Liver (tissue), 9 donors: ENCODE data around the gene PROZ. TPM values are rescaled to one million over a fixed set of nuclear protein-coding genes. Genes with fewer than 3 reads are reported as not detected.

Experiments
- DNase-seq: peaks from one replicate; pipeline ENCODE4 v3.0.0-alpha.2; 2017; ENCODE audit warnings: low spot score
- H3K27ac ChIP-seq, 2 donors: one replicate each; pipeline ENCODE4 v1.7.0; 2013; ENCODE audit warnings: inconsistent platforms in 2 of 2, low read length in 2 of 2, control low read depth in 1 of 2, low read depth in 1 of 2, mild to moderate bottlenecking in 1 of 2
- H3K27me3 ChIP-seq, 4 donors: one replicate each; pipeline versions ENCODE4 v1.6.1 to v1.7.0; 2013; ENCODE audit warnings: low read length in 3 of 4, inconsistent platforms in 1 of 4, mild to moderate bottlenecking in 1 of 4, moderate library complexity in 1 of 4; ENCODE audit not compliant: control insufficient read depth in 4 of 4, insufficient read depth in 4 of 4
- H3K36me3 ChIP-seq, 4 donors: one replicate each; pipeline versions ENCODE4 v1.6.1 to v1.7.0; 2013; ENCODE audit warnings: low read length in 3 of 4, mild to moderate bottlenecking in 3 of 4, low read depth in 1 of 4, moderate library complexity in 1 of 4; ENCODE audit not compliant: control insufficient read depth in 4 of 4, insufficient read depth in 3 of 4
- H3K4me1 ChIP-seq, 4 donors: one replicate each; pipeline versions ENCODE4 v1.6.1 to v1.7.0; 2013; ENCODE audit warnings: low read length in 3 of 4, mild to moderate bottlenecking in 3 of 4, moderate library complexity in 1 of 4; ENCODE audit not compliant: control insufficient read depth in 4 of 4, insufficient read depth in 4 of 4
- H3K4me3 ChIP-seq, 3 donors: one replicate each; pipeline versions ENCODE4 v1.6.1 to v1.7.0; 2013; ENCODE audit warnings: low read length in 3 of 3, control low read depth in 1 of 3, low read depth in 1 of 3, mild to moderate bottlenecking in 1 of 3
- H3K9ac ChIP-seq, 2 donors: one replicate each; pipeline ENCODE4 v1.7.0; 2013; ENCODE audit warnings: low read length in 2 of 2, mild to moderate bottlenecking in 2 of 2, moderate library complexity in 2 of 2, control low read depth in 1 of 2, low read depth in 1 of 2
- H3K9me3 ChIP-seq, 4 donors: one replicate each; pipeline versions ENCODE4 v1.6.1 to v1.7.0; 2013; ENCODE audit warnings: low read length in 3 of 4; ENCODE audit not compliant: control insufficient read depth in 4 of 4
- ATF3 ChIP-seq: IDR thresholded peaks from 2 replicates; pipeline ENCODE4 v1.6.1; 2016; ENCODE audit warnings: antibody characterized with exemption
- CTCF ChIP-seq: fragments of 150-350 bp; IDR thresholded peaks from 2 replicates; pipeline ENCODE4 v1.5.1; 2017; ENCODE audit warnings: improper control_type of control experiment, low read depth, low read length; ENCODE audit not compliant: missing input control
- EGR1 ChIP-seq, 2 donors: IDR thresholded peaks; 2 replicates each; pipeline ENCODE4 v1.6.1; 2016 to 2018; ENCODE audit warnings: antibody characterized with exemption in 2 of 2, low read depth in 2 of 2
- FOXA1 ChIP-seq: IDR thresholded peaks from 2 replicates; pipeline ENCODE4 v1.6.1; 2016; ENCODE audit warnings: antibody characterized with exemption
- FOXA2 ChIP-seq: IDR thresholded peaks from 2 replicates; pipeline ENCODE4 v1.6.1; 2016; ENCODE audit warnings: antibody characterized with exemption
- GABPA ChIP-seq, 2 donors: IDR thresholded peaks in 1 of 2; conservative IDR thresholded peaks in 1 of 2; 2 replicates each; pipeline ENCODE4 v1.6.1; 2016; ENCODE audit warnings: antibody characterized with exemption in 2 of 2, mild to moderate bottlenecking in 1 of 2, moderate library complexity in 1 of 2
- HNF4A ChIP-seq, 2 donors: conservative IDR thresholded peaks; 2 replicates each; pipeline ENCODE4 v1.6.1; 2016; ENCODE audit warnings: antibody characterized with exemption in 2 of 2, mild to moderate bottlenecking in 2 of 2
- HNF4G ChIP-seq: IDR thresholded peaks from 2 replicates; pipeline ENCODE4 v1.6.1; 2016; ENCODE audit warnings: antibody characterized with exemption
- JUND ChIP-seq, 2 donors: IDR thresholded peaks; 2 replicates each; pipeline ENCODE4 v1.6.1; 2016; ENCODE audit warnings: antibody characterized with exemption in 2 of 2
- MAX ChIP-seq: IDR thresholded peaks from 2 replicates; pipeline ENCODE4 v1.6.1; 2016; ENCODE audit warnings: antibody characterized with exemption
- NR2F2 ChIP-seq: IDR thresholded peaks from 2 replicates; pipeline ENCODE4 v1.6.1; 2016; ENCODE audit warnings: antibody characterized with exemption
- RAD21 ChIP-seq, 2 donors: IDR thresholded peaks; 2 replicates each; pipeline ENCODE4 v1.6.1; 2016; ENCODE audit warnings: antibody characterized with exemption in 2 of 2, mild to moderate bottlenecking in 2 of 2
- RXRA ChIP-seq, 2 donors: IDR thresholded peaks; 2 replicates each; pipeline ENCODE4 v1.6.1; 2017 to 2018; ENCODE audit warnings: antibody characterized with exemption in 2 of 2, mild to moderate bottlenecking in 1 of 2
- SP1 ChIP-seq: IDR thresholded peaks from 2 replicates; pipeline ENCODE4 v1.6.1; 2018; ENCODE audit warnings: antibody characterized with exemption, mild to moderate bottlenecking
- TAF1 ChIP-seq: conservative IDR thresholded peaks from 2 replicates; pipeline ENCODE4 v1.6.1; 2016; ENCODE audit warnings: antibody characterized with exemption, mild to moderate bottlenecking
- YY1 ChIP-seq: IDR thresholded peaks from 2 replicates; pipeline ENCODE4 v1.6.1; 2016; ENCODE audit warnings: antibody characterized with exemption, mild to moderate bottlenecking
- WGBS: extraction: QIAGEN DNeasy Blood & Tissue Kit; methylation state at CpG from one replicate; pipeline ENCODE4 v1.1.7; 2013; 5-methylcytosine and 5-hydroxymethylcytosine counted together
- polyA plus RNA-seq, 2 donors: library from polyadenylated mRNA; stranded (reverse) in 1 of 2; unstranded in 1 of 2; fragments of 200-250 nt in 1 of 2; fragments of >200 nt in 1 of 2; fragmentation: Nextera tagmentation in 1 of 2; extraction: Ambion mirVana in 1 of 2; gene quantifications; one replicate each; pipeline versions ENCODE4 v1.2.1 to v1.2.3, GENCODE V29; 2013 to 2015
- total RNA-seq, 2 donors: library from RNA; depleted of rRNA; stranded (reverse); fragments of >200 nt; gene quantifications; one replicate each; pipeline ENCODE4 v1.2.3, GENCODE V29; 2014
- TF ChIP-seq, protein P1 (sequence below): IDR thresholded peaks from 2 replicates; pipeline ENCODE4 v1.6.1; 2016; ENCODE audit warnings: antibody characterized with exemption
- TF ChIP-seq, protein P2 (sequence below): IDR thresholded peaks from 2 replicates; pipeline ENCODE4 v1.6.1; 2016; ENCODE audit warnings: antibody characterized with exemption, mild to moderate bottlenecking
- donor health status: healthy.
- donor health status: healthy.
- donor health status: healthy.
- donor health status: healthy.
- donor health status: healthy.

The PROZ gene
- total and polyA plus RNA-seq, 4 donors: 10.6 to 40.7 (median 30.3) TPM

GRCh38 chr13:113114511-113115362 lies 43.7 kb upstream of the PROZ start:
- Histone ChIP-seq H3K27me3 (no peaks in the 10 kb centered on the region), H3K27ac (no peak overlapping the region), H3K9me3 (no peaks in the 10 kb centered on the region), H3K4me1 (peaks cover 2 to 10% (median 4%) of the 10 kb centered on the region in 4 donors), H3K4me3 (no peak overlapping the region), H3K9ac (no peak overlapping the region), H3K36me3 (peaks cover 0 to 6% (median 6%) of the 10 kb centered on the region in 4 donors)
- TF ChIP-seq EGR1 (IDR thresholded peaks at IDR 0.05; ENCODE audit: low read depth in 2 of 2): no peak
- no peak for TF ChIP-seq FOXA1
- no peak for TF ChIP-seq YY1
- TF ChIP-seq, protein P1, sequence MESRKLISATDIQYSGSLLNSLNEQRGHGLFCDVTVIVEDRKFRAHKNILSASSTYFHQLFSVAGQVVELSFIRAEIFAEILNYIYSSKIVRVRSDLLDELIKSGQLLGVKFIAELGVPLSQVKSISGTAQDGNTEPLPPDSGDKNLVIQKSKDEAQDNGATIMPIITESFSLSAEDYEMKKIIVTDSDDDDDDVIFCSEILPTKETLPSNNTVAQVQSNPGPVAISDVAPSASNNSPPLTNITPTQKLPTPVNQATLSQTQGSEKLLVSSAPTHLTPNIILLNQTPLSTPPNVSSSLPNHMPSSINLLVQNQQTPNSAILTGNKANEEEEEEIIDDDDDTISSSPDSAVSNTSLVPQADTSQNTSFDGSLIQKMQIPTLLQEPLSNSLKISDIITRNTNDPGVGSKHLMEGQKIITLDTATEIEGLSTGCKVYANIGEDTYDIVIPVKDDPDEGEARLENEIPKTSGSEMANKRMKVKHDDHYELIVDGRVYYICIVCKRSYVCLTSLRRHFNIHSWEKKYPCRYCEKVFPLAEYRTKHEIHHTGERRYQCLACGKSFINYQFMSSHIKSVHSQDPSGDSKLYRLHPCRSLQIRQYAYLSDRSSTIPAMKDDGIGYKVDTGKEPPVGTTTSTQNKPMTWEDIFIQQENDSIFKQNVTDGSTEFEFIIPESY: no peak
- no peak for TF ChIP-seq RXRA (IDR thresholded peaks at IDR 0.05)
- no peak for TF ChIP-seq CTCF
- TF ChIP-seq RAD21 (IDR thresholded peaks at IDR 0.05): no peak
- no peak for TF ChIP-seq ATF3
- no peak for TF ChIP-seq JUND (IDR thresholded peaks at IDR 0.05)
- TF ChIP-seq HNF4A (conservative IDR thresholded peaks at IDR 0.05): no peak
- no peak for TF ChIP-seq MAX
- no peak for TF ChIP-seq GABPA (IDR thresholded peaks at IDR 0.05 in 1 of 2, conservative IDR thresholded peaks at IDR 0.05 in 1 of 2)
- no peak for TF ChIP-seq SP1
- TF ChIP-seq TAF1: no peak
- TF ChIP-seq, protein P2, sequence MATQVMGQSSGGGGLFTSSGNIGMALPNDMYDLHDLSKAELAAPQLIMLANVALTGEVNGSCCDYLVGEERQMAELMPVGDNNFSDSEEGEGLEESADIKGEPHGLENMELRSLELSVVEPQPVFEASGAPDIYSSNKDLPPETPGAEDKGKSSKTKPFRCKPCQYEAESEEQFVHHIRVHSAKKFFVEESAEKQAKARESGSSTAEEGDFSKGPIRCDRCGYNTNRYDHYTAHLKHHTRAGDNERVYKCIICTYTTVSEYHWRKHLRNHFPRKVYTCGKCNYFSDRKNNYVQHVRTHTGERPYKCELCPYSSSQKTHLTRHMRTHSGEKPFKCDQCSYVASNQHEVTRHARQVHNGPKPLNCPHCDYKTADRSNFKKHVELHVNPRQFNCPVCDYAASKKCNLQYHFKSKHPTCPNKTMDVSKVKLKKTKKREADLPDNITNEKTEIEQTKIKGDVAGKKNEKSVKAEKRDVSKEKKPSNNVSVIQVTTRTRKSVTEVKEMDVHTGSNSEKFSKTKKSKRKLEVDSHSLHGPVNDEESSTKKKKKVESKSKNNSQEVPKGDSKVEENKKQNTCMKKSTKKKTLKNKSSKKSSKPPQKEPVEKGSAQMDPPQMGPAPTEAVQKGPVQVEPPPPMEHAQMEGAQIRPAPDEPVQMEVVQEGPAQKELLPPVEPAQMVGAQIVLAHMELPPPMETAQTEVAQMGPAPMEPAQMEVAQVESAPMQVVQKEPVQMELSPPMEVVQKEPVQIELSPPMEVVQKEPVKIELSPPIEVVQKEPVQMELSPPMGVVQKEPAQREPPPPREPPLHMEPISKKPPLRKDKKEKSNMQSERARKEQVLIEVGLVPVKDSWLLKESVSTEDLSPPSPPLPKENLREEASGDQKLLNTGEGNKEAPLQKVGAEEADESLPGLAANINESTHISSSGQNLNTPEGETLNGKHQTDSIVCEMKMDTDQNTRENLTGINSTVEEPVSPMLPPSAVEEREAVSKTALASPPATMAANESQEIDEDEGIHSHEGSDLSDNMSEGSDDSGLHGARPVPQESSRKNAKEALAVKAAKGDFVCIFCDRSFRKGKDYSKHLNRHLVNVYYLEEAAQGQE: no peak
- TF ChIP-seq NR2F2: no peak
- TF ChIP-seq FOXA2: no peak
- no peak for TF ChIP-seq HNF4G
- DNase-seq: no peak
- 95% methylated on average over 17 of the region's 17 CpGs for WGBS
